ENCODE data around the gene CAMSAP3. TPM values are rescaled to one million over a fixed set of nuclear protein-coding genes. Genes with fewer than 3 reads are reported as not detected.

The CAMSAP3 gene
- total RNA-seq, 2 donors from 2014 or later = 40.4 to 90.9 TPM

DNA sequence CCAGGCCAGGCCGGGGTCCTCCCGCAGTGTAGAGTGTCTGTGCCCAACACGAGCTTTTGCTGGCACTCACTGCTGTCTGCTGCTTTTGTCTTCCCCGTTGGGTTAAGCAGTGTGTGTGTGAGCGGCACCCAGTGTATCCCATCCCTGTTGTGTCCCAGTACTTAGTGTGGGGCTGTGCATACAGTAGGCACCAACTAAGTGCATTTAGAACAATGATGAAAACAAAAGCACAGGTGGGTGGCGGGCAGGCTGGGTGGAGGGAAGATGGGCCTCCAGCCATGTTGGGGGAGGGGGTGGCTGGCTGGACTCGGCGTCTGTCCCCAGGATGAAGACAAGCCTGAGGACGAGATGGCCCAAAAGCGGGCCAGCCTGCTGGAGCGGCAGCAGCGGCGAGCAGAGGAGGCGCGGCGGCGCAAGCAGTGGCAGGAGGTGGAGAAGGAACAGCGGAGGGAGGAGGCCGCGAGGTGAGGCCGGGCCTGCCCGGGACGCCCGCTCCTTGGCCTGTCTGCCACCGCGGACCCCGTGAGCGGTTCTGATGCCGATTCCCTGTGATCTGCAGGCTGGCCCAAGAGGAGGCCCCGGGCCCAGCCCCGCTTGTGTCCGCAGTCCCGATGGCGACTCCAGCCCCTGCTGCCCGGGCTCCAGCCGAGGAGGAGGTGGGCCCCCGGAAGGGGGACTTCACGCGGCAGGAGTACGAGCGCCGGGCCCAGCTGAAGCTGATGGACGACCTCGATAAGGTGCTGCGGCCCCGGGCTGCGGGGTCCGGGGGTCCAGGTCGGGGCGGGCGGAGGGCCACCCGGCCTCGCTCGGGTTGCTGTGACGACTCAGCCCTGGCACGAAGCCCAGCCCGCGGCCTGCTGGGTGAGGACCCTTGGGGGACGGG lies 19.4 kb downstream of the CAMSAP3 start:
- Histone ChIP-seq H3K27ac (no peak overlapping the region), H3K9me3 (no peaks in the 10 kb centered on the region), H3K4me1 (replicated peaks) (peaks cover 3% of the 10 kb centered on the region), H3K27me3 (replicated peaks; ENCODE audit: insufficient read depth) (no peaks in the 10 kb centered on the region), H3K4me3 (no peak overlapping the region), H3K36me3 (peaks cover 0 to 6% of the 10 kb centered on the region in 2 donors)
- intact Hi-C loops (cut with DNase I) = no loop called here
- no peak for TF ChIP-seq POLR2A (IDR thresholded peaks at IDR 0.05)
- no peak for TF ChIP-seq POLR2AphosphoS5 (IDR thresholded peaks at IDR 0.05)
- TF ChIP-seq, protein P1, sequence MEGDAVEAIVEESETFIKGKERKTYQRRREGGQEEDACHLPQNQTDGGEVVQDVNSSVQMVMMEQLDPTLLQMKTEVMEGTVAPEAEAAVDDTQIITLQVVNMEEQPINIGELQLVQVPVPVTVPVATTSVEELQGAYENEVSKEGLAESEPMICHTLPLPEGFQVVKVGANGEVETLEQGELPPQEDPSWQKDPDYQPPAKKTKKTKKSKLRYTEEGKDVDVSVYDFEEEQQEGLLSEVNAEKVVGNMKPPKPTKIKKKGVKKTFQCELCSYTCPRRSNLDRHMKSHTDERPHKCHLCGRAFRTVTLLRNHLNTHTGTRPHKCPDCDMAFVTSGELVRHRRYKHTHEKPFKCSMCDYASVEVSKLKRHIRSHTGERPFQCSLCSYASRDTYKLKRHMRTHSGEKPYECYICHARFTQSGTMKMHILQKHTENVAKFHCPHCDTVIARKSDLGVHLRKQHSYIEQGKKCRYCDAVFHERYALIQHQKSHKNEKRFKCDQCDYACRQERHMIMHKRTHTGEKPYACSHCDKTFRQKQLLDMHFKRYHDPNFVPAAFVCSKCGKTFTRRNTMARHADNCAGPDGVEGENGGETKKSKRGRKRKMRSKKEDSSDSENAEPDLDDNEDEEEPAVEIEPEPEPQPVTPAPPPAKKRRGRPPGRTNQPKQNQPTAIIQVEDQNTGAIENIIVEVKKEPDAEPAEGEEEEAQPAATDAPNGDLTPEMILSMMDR (IDR thresholded peaks at IDR 0.05) = no peak
- no peak for DNase-seq (ENCODE audit: low spot score)
- 87% methylated on average over 56 of the region's 59 CpGs for WGBS

DNA sequence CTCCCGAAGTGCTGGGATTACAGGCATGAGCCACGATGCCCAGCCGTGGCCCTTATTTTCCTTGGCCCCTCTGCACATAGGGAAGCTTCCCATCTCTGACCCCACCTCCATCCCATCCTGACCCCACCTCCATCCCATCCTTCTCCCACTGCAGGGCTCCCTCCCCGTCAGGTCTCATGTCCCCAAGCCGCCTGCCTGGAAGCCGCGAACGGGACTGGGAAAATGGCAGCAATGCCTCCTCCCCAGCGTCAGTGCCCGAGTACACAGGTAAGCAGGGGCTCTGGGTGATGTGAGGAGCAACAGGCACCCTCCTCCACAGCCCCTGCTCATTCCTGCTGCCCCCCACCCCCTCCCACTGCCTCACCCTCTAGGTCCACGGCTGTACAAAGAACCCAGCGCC lies 21.5 kb downstream of the CAMSAP3 start:
- Histone ChIP-seq H3K27me3 (replicated peaks; ENCODE audit: insufficient read depth) (no peaks in the 10 kb centered on the region), H3K4me3 (no peak overlapping the region), H3K4me1 (replicated peaks) (peaks cover 4% of the 10 kb centered on the region), H3K36me3 (peaks cover 7 to 20% of the 10 kb centered on the region in 2 donors), H3K27ac (peak overlapping the region; percentile 97 to 98), H3K9me3 (no peaks in the 10 kb centered on the region)
- TF ChIP-seq POLR2A (IDR thresholded peaks at IDR 0.05) (no peak), POLR2AphosphoS5 (IDR thresholded peaks at IDR 0.05) (no peak)
- TF ChIP-seq, protein P1 (IDR thresholded peaks at IDR 0.05) = no peak
- 89% methylated on average over 12 of the region's 12 CpGs for WGBS
- DNase-seq (ENCODE audit: low spot score) = no peak
- intact Hi-C loops (cut with DNase I) = no loop called here

DNA sequence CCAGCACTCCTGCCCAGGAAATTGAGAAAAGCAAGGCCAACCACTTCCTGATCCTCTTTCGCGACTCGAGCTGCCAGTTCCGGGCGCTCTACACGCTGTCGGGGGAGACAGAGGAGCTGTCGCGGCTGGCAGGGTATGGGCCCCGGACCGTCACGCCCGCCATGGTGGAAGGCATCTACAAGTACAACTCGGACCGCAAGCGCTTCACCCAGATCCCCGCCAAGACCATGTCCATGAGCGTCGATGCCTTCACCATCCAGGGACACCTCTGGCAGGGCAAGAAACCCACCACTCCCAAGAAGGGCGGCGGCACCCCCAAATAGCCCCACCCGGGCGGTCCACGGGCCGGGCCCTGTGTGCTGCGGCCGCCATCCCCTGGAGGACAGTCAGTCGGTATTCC lies 22.1 kb downstream of the CAMSAP3 start:
- intact Hi-C loops (cut with DNase I) = no loop called here
- no peaks in the 10 kb centered on the region for H3K9me3 ChIP-seq
- no peak overlapping the region for H3K4me3 ChIP-seq
- DNase-seq (ENCODE audit: low spot score) = no peak
- peaks cover 11 to 26% of the 10 kb centered on the region in 2 donors for H3K36me3 ChIP-seq
- TF ChIP-seq POLR2AphosphoS5 (IDR thresholded peaks at IDR 0.05) = no peak
- no peak for TF ChIP-seq POLR2A (IDR thresholded peaks at IDR 0.05)
- TF ChIP-seq, protein P1 (IDR thresholded peaks at IDR 0.05) = no peak
- peak overlapping the region; percentile 97 to 98 for H3K27ac ChIP-seq
- WGBS = 93% methylated on average over 23 of the region's 28 CpGs
- no peaks in the 10 kb centered on the region for H3K27me3 ChIP-seq (replicated peaks; ENCODE audit: insufficient read depth)
- H3K4me1 ChIP-seq (replicated peaks) = peaks cover 4% of the 10 kb centered on the region

DNA sequence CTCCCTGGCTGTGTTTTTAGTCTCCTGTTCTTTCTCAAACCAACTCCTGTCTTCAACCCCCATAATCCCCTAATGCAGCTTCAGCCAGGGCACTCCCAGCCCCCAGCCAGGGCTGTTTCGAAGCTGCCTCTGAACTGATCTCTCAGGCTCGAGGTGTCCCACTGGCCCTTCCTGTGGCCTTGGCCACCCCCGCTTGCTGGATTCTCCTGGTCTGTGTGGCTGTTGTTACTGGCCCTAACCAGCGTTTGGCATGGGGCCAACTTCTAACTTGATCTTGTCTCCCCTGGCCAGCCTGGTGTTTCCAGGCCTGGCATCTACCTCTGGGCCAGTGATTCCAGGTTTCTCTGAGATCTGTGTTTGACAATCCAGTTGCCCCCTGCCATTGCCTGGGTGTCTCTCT lies 22.7 kb downstream of the CAMSAP3 start:
- TF ChIP-seq POLR2AphosphoS5 (IDR thresholded peaks at IDR 0.05) = no peak
- TF ChIP-seq, protein P1 (IDR thresholded peaks at IDR 0.05) = no peak
- TF ChIP-seq POLR2A (IDR thresholded peaks at IDR 0.05) = no peak
- 43% methylated on average over 4 of the region's 4 CpGs for WGBS
- Histone ChIP-seq H3K27ac (peak overlapping the region; percentile 97 to 98), H3K4me1 (replicated peaks) (peaks cover 4% of the 10 kb centered on the region), H3K27me3 (replicated peaks; ENCODE audit: insufficient read depth) (no peaks in the 10 kb centered on the region), H3K36me3 (peaks cover 11 to 32% of the 10 kb centered on the region in 2 donors), H3K9me3 (no peaks in the 10 kb centered on the region), H3K4me3 (peak overlapping the region in 1 of 2 donors; percentile 25)
- intact Hi-C loops (cut with DNase I) = no loop called here
- peak; percentile 61 for DNase-seq (ENCODE audit: low spot score)

All from prostate gland (tissue), 2 donors.